RWPE2 (cell line): ENCODE data around the gene LRRC71.

Source experiments
- ATAC-seq: fragments of 200-7000 bp; cut with Tn5 transposase; 3 replicates; pipeline ENCODE4 v1.9.1; 2021; ENCODE audit warnings: low read depth
- DNase-seq: peaks from one replicate; pipeline ENCODE4 v3.0.0-alpha.2; 2020; ENCODE audit warnings: low spot score
- H3K27ac ChIP-seq: fragments of 450-650 bp; 2 replicates; pipeline ENCODE4 v1.5.1; 2017; ENCODE audit warnings: mild to moderate bottlenecking; ENCODE audit not compliant: poor library complexity, severe bottlenecking
- H3K27me3 ChIP-seq: fragments of 250-450 bp; sonication (Bioruptor Pico); 2 replicates; pipeline ENCODE4 v1.5.1; 2021; ENCODE audit warnings: mild to moderate bottlenecking, moderate library complexity; ENCODE audit not compliant: insufficient read depth, poor library complexity, severe bottlenecking
- H3K36me3 ChIP-seq: fragments of 250-450 bp; sonication (Bioruptor Pico); 2 replicates; pipeline ENCODE4 v1.5.1; 2020; ENCODE audit warnings: low read depth, mild to moderate bottlenecking, moderate library complexity
- H3K4me1 ChIP-seq: fragments of 250-450 bp; sonication (Bioruptor Pico); 2 replicates; pipeline ENCODE4 v1.5.1; 2021; ENCODE audit warnings: mild to moderate bottlenecking, moderate library complexity; ENCODE audit not compliant: insufficient read depth, poor library complexity, severe bottlenecking
- H3K4me3 ChIP-seq: fragments of 250-450 bp; sonication (Bioruptor Pico); 2 replicates; pipeline ENCODE4 v1.5.1; 2021; ENCODE audit warnings: mild to moderate bottlenecking, moderate library complexity; ENCODE audit not compliant: severe bottlenecking
- H3K9me3 ChIP-seq: fragments of 250-450 bp; sonication (Bioruptor Pico); 2 replicates; pipeline ENCODE4 v1.5.1; 2021; ENCODE audit warnings: mild to moderate bottlenecking, moderate library complexity; ENCODE audit not compliant: severe bottlenecking
- TF ChIP-seq, protein P1 (sequence below): fragments of 450-650 bp; IDR thresholded peaks from one replicate; pipeline ENCODE4 v1.5.1; 2017; ENCODE audit warnings: mild to moderate bottlenecking, moderate library complexity; ENCODE audit not compliant: poor library complexity, severe bottlenecking

The LRRC71 gene

DNA sequence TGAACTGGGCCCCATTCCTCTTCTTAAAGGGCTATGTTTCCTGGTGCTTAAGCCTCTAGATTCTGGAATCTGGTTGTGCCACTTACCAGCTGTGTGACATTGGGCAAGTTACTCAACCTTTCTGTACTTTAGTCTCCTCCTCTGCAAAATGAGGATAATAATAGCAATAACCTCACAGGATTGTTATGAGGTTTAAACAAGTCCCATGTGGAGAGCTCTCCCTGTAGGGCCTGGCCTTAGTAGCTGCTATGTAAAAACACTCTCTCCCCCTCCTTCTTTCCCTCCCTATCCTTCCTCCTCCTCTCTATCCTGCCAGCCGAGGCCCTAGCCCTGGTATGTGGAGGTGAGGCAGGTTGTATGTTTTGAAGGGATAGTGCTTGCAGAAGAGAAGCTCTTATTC, 35.1 kb upstream of the LRRC71 start:
- Histone ChIP-seq H3K4me3 (no peak overlapping the region), H3K4me1 (no peaks in the 10 kb centered on the region), H3K36me3 (no peaks in the 10 kb centered on the region), H3K9me3 (no peaks in the 10 kb centered on the region), H3K27ac (no peak overlapping the region), H3K27me3 (no peaks in the 10 kb centered on the region)
- DNase-seq: no peak
- TF ChIP-seq, protein P1, sequence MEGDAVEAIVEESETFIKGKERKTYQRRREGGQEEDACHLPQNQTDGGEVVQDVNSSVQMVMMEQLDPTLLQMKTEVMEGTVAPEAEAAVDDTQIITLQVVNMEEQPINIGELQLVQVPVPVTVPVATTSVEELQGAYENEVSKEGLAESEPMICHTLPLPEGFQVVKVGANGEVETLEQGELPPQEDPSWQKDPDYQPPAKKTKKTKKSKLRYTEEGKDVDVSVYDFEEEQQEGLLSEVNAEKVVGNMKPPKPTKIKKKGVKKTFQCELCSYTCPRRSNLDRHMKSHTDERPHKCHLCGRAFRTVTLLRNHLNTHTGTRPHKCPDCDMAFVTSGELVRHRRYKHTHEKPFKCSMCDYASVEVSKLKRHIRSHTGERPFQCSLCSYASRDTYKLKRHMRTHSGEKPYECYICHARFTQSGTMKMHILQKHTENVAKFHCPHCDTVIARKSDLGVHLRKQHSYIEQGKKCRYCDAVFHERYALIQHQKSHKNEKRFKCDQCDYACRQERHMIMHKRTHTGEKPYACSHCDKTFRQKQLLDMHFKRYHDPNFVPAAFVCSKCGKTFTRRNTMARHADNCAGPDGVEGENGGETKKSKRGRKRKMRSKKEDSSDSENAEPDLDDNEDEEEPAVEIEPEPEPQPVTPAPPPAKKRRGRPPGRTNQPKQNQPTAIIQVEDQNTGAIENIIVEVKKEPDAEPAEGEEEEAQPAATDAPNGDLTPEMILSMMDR: no peak
- no peak for ATAC-seq

DNA sequence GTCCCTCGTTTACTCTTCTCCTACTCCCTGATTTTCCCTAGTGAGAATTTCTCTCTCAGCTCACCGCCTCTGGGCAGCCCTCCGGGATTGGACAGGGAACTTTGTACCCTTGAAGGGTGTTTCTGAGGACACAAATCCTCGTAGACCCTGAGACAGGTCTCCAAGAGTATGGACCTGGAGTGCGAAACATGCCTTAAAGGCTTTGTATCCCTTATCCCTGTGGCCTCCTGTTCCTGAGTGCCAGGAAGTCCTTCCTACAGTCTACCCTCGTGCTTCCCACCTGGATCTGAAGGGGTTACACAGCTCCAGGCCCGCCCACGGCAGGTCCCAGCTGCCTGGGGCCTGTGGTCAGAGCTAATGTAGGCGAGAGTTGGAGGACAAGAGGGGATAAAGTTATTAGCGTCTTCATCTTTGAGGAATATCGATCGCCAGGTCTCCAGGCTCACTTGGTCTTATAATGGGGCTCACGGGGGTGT, 34.5 kb upstream of the LRRC71 start:
- no peak for DNase-seq
- Histone ChIP-seq H3K27ac (no peak overlapping the region), H3K4me3 (no peak overlapping the region), H3K4me1 (no peaks in the 10 kb centered on the region), H3K27me3 (no peaks in the 10 kb centered on the region), H3K36me3 (no peaks in the 10 kb centered on the region), H3K9me3 (no peaks in the 10 kb centered on the region)
- ATAC-seq: no peak
- TF ChIP-seq, protein P1: no peak

DNA sequence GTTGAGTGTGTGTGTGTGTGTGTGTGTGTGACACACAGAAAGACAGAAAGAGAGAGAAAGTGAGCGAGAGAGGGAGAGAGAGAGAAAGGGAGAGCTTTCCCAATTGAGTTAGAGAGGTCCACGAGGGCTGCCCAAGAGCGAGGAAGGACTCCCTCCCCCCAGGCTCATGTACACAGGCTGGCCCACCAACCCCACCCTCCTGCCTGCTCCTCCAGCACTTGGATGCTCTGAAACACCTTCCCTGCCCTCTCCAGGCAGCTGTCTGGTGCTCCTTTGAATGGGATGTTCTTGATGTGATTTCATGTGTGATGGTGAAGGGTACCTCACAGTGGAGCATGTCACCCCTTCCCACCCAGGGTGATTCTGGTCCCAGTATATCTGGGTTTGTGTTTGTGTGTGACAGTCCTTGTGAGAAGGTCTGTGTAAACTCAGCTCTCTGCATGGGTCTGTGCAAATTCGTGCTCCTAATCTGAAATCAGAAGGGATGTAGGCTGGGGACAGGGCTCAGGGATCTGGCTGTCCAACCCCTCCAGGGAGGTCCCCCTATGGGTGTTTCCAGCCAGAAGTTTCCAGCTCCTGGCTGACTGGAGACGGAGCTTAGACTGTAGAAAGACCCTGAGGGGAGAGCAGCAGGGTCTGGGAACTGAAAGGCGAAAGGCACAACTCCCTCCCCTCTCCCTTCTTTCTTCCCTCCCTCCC, 33.7 kb upstream of the LRRC71 start:
- H3K27me3 ChIP-seq: no peaks in the 10 kb centered on the region
- no peak overlapping the region for H3K27ac ChIP-seq
- no peaks in the 10 kb centered on the region for H3K9me3 ChIP-seq
- H3K4me3 ChIP-seq: no peak overlapping the region
- no peak for ATAC-seq
- no peaks in the 10 kb centered on the region for H3K4me1 ChIP-seq
- DNase-seq: no peak
- TF ChIP-seq, protein P1: no peak
- no peaks in the 10 kb centered on the region for H3K36me3 ChIP-seq

DNA sequence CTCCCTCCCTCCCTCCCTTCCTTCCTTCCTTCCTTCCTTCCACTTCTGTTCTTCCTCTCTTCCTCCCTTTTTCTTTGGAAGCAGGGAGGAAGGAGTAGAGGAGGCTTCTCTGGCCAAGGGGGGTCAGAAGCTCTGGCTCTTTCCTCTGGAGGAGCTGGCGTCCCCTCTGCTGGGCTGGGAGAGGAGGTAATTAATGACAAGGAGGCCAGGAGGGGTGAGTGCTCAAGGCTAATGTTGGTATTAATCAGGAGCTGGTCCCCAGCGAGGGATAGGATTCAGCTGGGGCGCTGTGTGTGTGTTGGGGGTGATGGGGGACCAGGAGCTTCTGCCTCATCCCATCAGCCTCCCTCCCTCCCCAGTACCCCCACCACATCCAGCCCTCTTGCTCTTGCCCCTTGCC, 33.1 kb upstream of the LRRC71 start:
- Histone ChIP-seq H3K36me3 (no peaks in the 10 kb centered on the region), H3K27me3 (no peaks in the 10 kb centered on the region), H3K4me3 (no peak overlapping the region), H3K4me1 (no peaks in the 10 kb centered on the region), H3K9me3 (no peaks in the 10 kb centered on the region), H3K27ac (no peak overlapping the region)
- TF ChIP-seq, protein P1: no peak
- ATAC-seq (no peak), DNase-seq (no peak)

DNA sequence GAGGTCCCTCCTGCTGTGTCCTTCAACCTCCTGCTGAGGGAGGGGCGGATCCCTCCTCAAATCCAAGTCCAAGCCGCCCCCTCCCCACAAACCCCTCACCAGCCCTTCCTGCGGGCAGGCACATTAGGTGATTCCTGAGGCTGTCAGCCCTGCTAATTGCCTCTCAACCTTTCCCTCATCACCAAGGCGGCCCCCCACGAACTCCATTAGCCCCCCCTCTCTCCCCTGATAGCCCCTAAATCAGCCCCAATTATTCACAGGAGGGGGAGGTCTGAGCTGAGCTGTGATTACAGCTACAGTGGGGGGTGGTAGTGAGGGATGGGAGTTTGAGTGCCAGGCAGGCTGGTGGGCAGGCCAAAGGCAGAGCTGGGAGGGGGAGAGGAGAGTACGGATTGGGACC, 32.7 kb upstream of the LRRC71 start:
- TF ChIP-seq, protein P1: no peak
- Histone ChIP-seq H3K4me3 (no peak overlapping the region), H3K36me3 (no peaks in the 10 kb centered on the region), H3K27me3 (no peaks in the 10 kb centered on the region), H3K4me1 (no peaks in the 10 kb centered on the region), H3K27ac (no peak overlapping the region), H3K9me3 (no peaks in the 10 kb centered on the region)
- no peak for ATAC-seq
- no peak for DNase-seq
